Panc1 (cell line): Measurements from ENCODE around the gene FCHSD2. TPM values are rescaled to one million over a fixed set of nuclear protein-coding genes. Genes with fewer than 3 reads are reported as not detected.
"Not testable (repeated sequence)": the region's sequence is repeated elsewhere in the genome, so short reads cannot be mapped to it uniquely, and the experiment has no call there.

ENCODE experiments used
- ATAC-seq: fragments of 200-7000 bp; cut with Tn5 transposase; 2 replicates; pipeline ENCODE4 v1.9.1; 2020; ENCODE audit warnings: mild to moderate bottlenecking, moderate library complexity
- BruUV-seq: library from RNA; stranded (reverse); fragments of 400-500 nt; replicated peaks from 2 replicates; lab custom pipeline; 2021; lab: Mats Ljungman, UMichigan
- CTCF ChIA-PET: fragments of 300-600 bp; sonication (Branson Sonifier 250); formaldehyde crosslinking; loops from one replicate; lab custom pipeline; 2022; ENCODE audit warnings: antibody characterized with exemption; lab: Charles Lee
- POLR2A ChIA-PET: fragments of 300-600 bp; sonication (Branson Sonifier 250); formaldehyde crosslinking; loops from one replicate; lab custom pipeline; 2022; ENCODE audit warnings: antibody characterized with exemption; lab: Charles Lee
- DNase-seq: peaks from one replicate; pipeline ENCODE4 v3.0.0-alpha.2; 2010; ENCODE audit warnings: low read depth, low spot score
- H3K27ac ChIP-seq: 2 replicates; pipeline ENCODE4 v1.5.1; 2011; ENCODE audit warnings: mild to moderate bottlenecking, low read length, inconsistent platforms
- H3K27me3 ChIP-seq: fragments of 200-500 bp; sonication (Bioruptor generic); 2 replicates; pipeline ENCODE4 v1.6.0; 2014; ENCODE audit warnings: low read length, inconsistent platforms; ENCODE audit not compliant: control insufficient read depth, insufficient read depth
- H3K36me3 ChIP-seq: fragments of 200-500 bp; sonication (Bioruptor generic); 2 replicates; pipeline ENCODE4 v1.5.1; 2014; ENCODE audit warnings: inconsistent platforms, mild to moderate bottlenecking, low read length, moderate library complexity; ENCODE audit not compliant: control insufficient read depth, insufficient read depth
- H3K4me1 ChIP-seq: 2 replicates; pipeline ENCODE4 v1.5.1; 2011; ENCODE audit warnings: inconsistent platforms, mild to moderate bottlenecking, low read length, moderate library complexity; ENCODE audit not compliant: control insufficient read depth, insufficient read depth
- H3K4me3 ChIP-seq, 2 experiments: 2 replicates each; pipeline ENCODE4 v1.5.1; 2011 to 2012; ENCODE audit warnings: low read depth in 2 of 2, low read length in 2 of 2, mild to moderate bottlenecking in 2 of 2, inconsistent platforms in 1 of 2, moderate library complexity in 1 of 2
- H3K9me3 ChIP-seq: fragments of 200-500 bp; sonication (Bioruptor generic); 2 replicates; pipeline ENCODE4 v1.5.1; 2014; ENCODE audit warnings: low read depth, mild to moderate bottlenecking, inconsistent platforms, low read length, moderate library complexity; ENCODE audit not compliant: control insufficient read depth, insufficient read depth
- CTCF ChIP-seq: fragments of 450-650 bp; IDR thresholded peaks from 2 replicates; pipeline ENCODE4 v1.5.1; 2017; ENCODE audit warnings: mild to moderate bottlenecking
- POLR2AphosphoS5 ChIP-seq: IDR thresholded peaks from 2 replicates; pipeline ENCODE4 v1.6.1; 2012; ENCODE audit warnings: mild to moderate bottlenecking, low read depth, low read length, moderate library complexity
- REST ChIP-seq, 2 experiments: IDR thresholded peaks; 2 replicates each; pipeline ENCODE4 v1.6.1; 2011 to 2012; ENCODE audit warnings: low read depth in 2 of 2, control low read depth in 1 of 2, low read length in 1 of 2, mild to moderate bottlenecking in 1 of 2, moderate library complexity in 1 of 2; ENCODE audit not compliant: insufficient read depth in 1 of 2
- SIN3A ChIP-seq: IDR thresholded peaks from 2 replicates; pipeline ENCODE4 v1.6.1; 2012; ENCODE audit warnings: low read depth, mild to moderate bottlenecking, low read length, moderate library complexity, borderline replicate concordance; ENCODE audit not compliant: insufficient read depth
- TCF7L2 ChIP-seq: IDR thresholded peaks from 2 replicates; pipeline ENCODE4 v1.6.1; 2011; ENCODE audit warnings: mild to moderate bottlenecking, low read depth, low read length, inconsistent platforms
- in situ Hi-C: cut with HindIII; loops from 2 replicates; pipeline ENCODE4 v1.10.0; 2016; ENCODE audit warnings: low sequenced_read_pairs, low pct_unique_long_range_greater_than_20kb
- intact Hi-C: fragments of 100-400 bp; cut with micrococcal nuclease; formaldehyde crosslinking; loops from one replicate; pipeline ENCODE4 v1.10.0; 2022; ENCODE audit not compliant: unreplicated experiment
- total RNA-seq: library from RNA; stranded (reverse); gene quantifications from one replicate; pipeline ENCODE4 v1.2.1, GENCODE V29; 2021; ENCODE audit not compliant: unreplicated experiment

Gene FCHSD2
- total RNA-seq, 1 experiment from 2014 or later = 31.8 TPM

DNA sequence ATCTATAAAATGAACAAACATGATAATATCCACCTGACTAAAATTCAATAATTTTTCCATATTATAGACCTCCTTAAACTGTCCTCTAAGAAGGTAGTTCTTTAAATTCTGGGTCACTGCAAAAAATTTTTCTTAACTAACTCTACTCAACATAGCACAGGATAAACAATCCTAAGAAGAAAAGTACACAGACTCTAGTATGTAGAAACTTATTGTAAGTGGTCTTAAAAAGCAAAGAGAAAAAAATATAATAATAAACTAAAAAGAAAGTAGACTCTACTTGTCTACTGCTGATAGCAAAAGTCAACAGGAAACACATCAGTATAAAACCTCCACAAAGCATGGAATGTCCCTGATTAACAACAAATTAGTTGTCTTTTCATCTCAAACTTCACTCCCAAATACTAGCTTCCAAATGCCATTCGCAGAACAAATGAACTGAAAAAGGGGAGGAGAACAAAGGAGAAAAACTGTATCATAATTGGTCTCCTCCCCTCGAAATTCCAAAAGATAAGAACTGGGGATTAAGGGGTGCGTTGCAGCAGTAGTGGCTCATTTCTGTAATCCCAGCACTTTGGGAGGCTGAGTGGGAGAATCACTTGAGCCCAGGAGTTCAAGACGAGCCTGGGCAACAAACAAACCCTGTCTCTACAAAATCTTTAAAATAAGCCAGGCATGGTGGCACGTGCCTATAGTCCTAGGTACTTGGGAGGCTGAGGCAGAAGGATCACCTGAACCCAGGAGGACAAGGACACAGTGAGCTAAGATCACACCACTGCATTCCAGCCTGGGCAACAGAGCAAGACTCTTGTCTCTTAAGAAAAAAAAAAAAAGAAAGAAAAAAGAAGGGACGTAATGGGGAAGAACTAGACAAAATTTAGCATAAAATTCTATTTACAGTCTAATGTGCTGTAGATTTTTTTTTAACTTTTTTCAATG, 6.5 kb downstream of the FCHSD2 start:
- TF ChIP-seq POLR2AphosphoS5 (no peak), REST (IDR thresholded peaks at IDR 0.05; ENCODE audit: insufficient read depth in 1 of 2, low read depth in 2 of 2, low read length in 1 of 2) (no peak), CTCF (no peak), SIN3A (no peak), TCF7L2 (no peak)
- ChIA-PET POLR2A (interaction anchor here (0.7 kb wide), 1 partner anchor 51 kb away, joined by 5 read pairs; no protein-coding TSS in a partner anchor), CTCF (no interaction called here)
- Histone ChIP-seq H3K27ac (no peak overlapping the region), H3K9me3 (no peaks in the 10 kb centered on the region), H3K4me1 (peaks cover 13% of the 10 kb centered on the region), H3K4me3 (no peak overlapping the region), H3K36me3 (no peaks in the 10 kb centered on the region), H3K27me3 (no peaks in the 10 kb centered on the region)
- intact Hi-C loops (no loop called here), in situ Hi-C loops (no loop called here)
- ATAC-seq = no peak
- DNase-seq = no peak
- no TSS peak for BruUV-seq

- H3K4me1 ChIP-seq, DNase-seq, in situ Hi-C loops, H3K9me3 ChIP-seq, BruUV-seq, H3K27me3 ChIP-seq, ATAC-seq, H3K4me3 ChIP-seq, H3K36me3 ChIP-seq, intact Hi-C loops, H3K27ac ChIP-seq: not testable (repeated sequence)
- ChIA-PET POLR2A (interaction anchor here (0.7 kb wide), 1 partner anchor 37 kb away, joined by 24 read pairs; no protein-coding TSS in a partner anchor), CTCF (interaction anchor here (0.6 kb wide), 1 partner anchor 140 kb away, joined by 7 read pairs; no protein-coding TSS in a partner anchor)
Observed at GRCh38 chr11:73132349-73132748, 9.8 kb downstream of the FCHSD2 start.

- POLR2A ChIA-PET = interaction anchor here (0.6 kb wide), 1 partner anchor 19 kb away, joined by 11 read pairs; no protein-coding TSS in a partner anchor
- in situ Hi-C loops (no loop called here), intact Hi-C loops (no loop called here)
- TSS peak; percentile 31 for BruUV-seq
- Histone ChIP-seq H3K4me3 (no peak overlapping the region), H3K9me3 (no peaks in the 10 kb centered on the region), H3K36me3 (no peaks in the 10 kb centered on the region), H3K4me1 (no peaks in the 10 kb centered on the region), H3K27me3 (no peaks in the 10 kb centered on the region), H3K27ac (no peak overlapping the region)
- CTCF ChIA-PET = interaction anchor here (0.6 kb wide), 1 partner anchor 556 kb away, joined by 4 read pairs; no protein-coding TSS in a partner anchor
- no peak for DNase-seq
- no peak for ATAC-seq
- TF ChIP-seq TCF7L2 (no peak), CTCF (no peak), POLR2AphosphoS5 (no peak), SIN3A (no peak), REST (IDR thresholded peaks at IDR 0.05; ENCODE audit: insufficient read depth in 1 of 2, low read depth in 2 of 2, low read length in 1 of 2) (no peak)
Observed at GRCh38 chr11:73130181-73130580, 11.9 kb downstream of the FCHSD2 start.
